Islet precursor cell (in vitro differentiated cells): ENCODE measurements around the gene PLD5.
"Not testable (repeated sequence)": the region's sequence is repeated elsewhere in the genome, so short reads cannot be mapped to it uniquely, and the experiment has no call there.

Source experiments
- DNase-seq: peaks from one replicate; pipeline ENCODE4 v3.0.0-alpha.2; 2018

Gene PLD5

GRCh38 chr1:242416657-242417056 lies 107.8 kb downstream of the PLD5 start:
- DNase-seq: no peak

GRCh38 chr1:242412921-242413320 lies 111.6 kb downstream of the PLD5 start:
- no peak for DNase-seq

GRCh38 chr1:242411901-242412300 lies 112.6 kb downstream of the PLD5 start:
- no peak for DNase-seq

GRCh38 chr1:242405947-242406346 lies 118.5 kb downstream of the PLD5 start:
- no peak for DNase-seq

GRCh38 chr1:242404296-242404695 lies 120.2 kb downstream of the PLD5 start:
- DNase-seq: no peak

- DNase-seq: no peak
Observed at GRCh38 chr1:242402956-242403355, 121.5 kb downstream of the PLD5 start.

- DNase-seq: no peak
Observed at GRCh38 chr1:242401937-242402336, 122.6 kb downstream of the PLD5 start.

GRCh38 chr1:242398351-242398750 lies 126.1 kb downstream of the PLD5 start:
- DNase-seq: no peak

- DNase-seq: no peak
Observed at GRCh38 chr1:242391896-242392295, 132.6 kb downstream of the PLD5 start.

- DNase-seq: not testable (repeated sequence)
Observed at GRCh38 chr1:242376121-242376520, 148.4 kb downstream of the PLD5 start.

GRCh38 chr1:242350446-242350845 lies 174.1 kb downstream of the PLD5 start:
- not testable (repeated sequence) for DNase-seq

- no peak for DNase-seq
Observed at GRCh38 chr1:242349636-242350035, 174.9 kb downstream of the PLD5 start.

- not testable (repeated sequence) for DNase-seq
Observed at GRCh38 chr1:242330865-242331264, 193.6 kb downstream of the PLD5 start.

- not testable (repeated sequence) for DNase-seq
Observed at GRCh38 chr1:242327381-242327780, 197.1 kb downstream of the PLD5 start.

- peak; percentile 91 for DNase-seq
Observed at GRCh38 chr1:242321981-242322380, 202.5 kb downstream of the PLD5 start.

- DNase-seq: peak; percentile 43
Observed at GRCh38 chr1:242318140-242318539, 206.4 kb downstream of the PLD5 start.

GRCh38 chr1:242314865-242315264 lies 209.6 kb downstream of the PLD5 start:
- DNase-seq: not testable (repeated sequence)

- not testable (repeated sequence) for DNase-seq
Observed at GRCh38 chr1:242314085-242314649, 210.3 kb downstream of the PLD5 start.

- DNase-seq: not testable (repeated sequence)
Observed at GRCh38 chr1:242308681-242309080, 215.8 kb downstream of the PLD5 start.

- not testable (repeated sequence) for DNase-seq
Observed at GRCh38 chr1:242293781-242294180, 230.7 kb downstream of the PLD5 start.

- DNase-seq: not testable (repeated sequence)
Observed at GRCh38 chr1:242288067-242288466, 236.4 kb downstream of the PLD5 start.

GRCh38 chr1:242282758-242283485 lies 241.6 kb downstream of the PLD5 start:
- DNase-seq: not testable (repeated sequence)

- not testable (repeated sequence) for DNase-seq
Observed at GRCh38 chr1:242278406-242278805, 246.1 kb downstream of the PLD5 start.

GRCh38 chr1:242276769-242277168 lies 247.7 kb downstream of the PLD5 start:
- not testable (repeated sequence) for DNase-seq

- not testable (repeated sequence) for DNase-seq
Observed at GRCh38 chr1:242267004-242267403, 257.5 kb downstream of the PLD5 start.
